Tibial artery (tissue), 4 donors: Measurements from ENCODE around the gene CTIF.

Experiments
- DNase-seq, 2 donors: peaks; one replicate each; pipeline ENCODE4 v3.0.0-alpha.2; 2019
- H3K27ac ChIP-seq, 2 donors: fragments of 200-600 bp; sonication (generic) in 1 of 2; 1 replicate in 1 of 2; 2 replicates in 1 of 2; pipeline ENCODE4 v1.5.1; 2018 to 2019; ENCODE audit warnings: mild to moderate bottlenecking in 1 of 2
- H3K27me3 ChIP-seq, 2 donors: fragments of 200-600 bp; sonication (generic) in 1 of 2; one replicate each; pipeline versions ENCODE4 v1.5.1 to v1.6.0; 2016 to 2019
- H3K36me3 ChIP-seq, 3 donors: fragments of 200-600 bp; sonication (generic) in 2 of 3; one replicate each; pipeline ENCODE4 v1.5.1; 2016 to 2019; ENCODE audit warnings: mild to moderate bottlenecking in 2 of 3
- H3K4me1 ChIP-seq, 4 donors: fragments of 200-600 bp; sonication (generic) in 2 of 4; 1 replicate in 3 of 4; 2 replicates in 1 of 4; pipeline ENCODE4 v1.5.1; 2016 to 2019
- H3K4me3 ChIP-seq, 2 donors: fragments of 200-600 bp; sonication (generic) in 1 of 2; 1 replicate in 1 of 2; 2 replicates in 1 of 2; pipeline ENCODE4 v1.5.1; 2018 to 2019; ENCODE audit warnings: mild to moderate bottlenecking in 2 of 2
- H3K9me3 ChIP-seq, 3 donors: fragments of 200-600 bp; sonication (generic) in 1 of 3; one replicate each; pipeline ENCODE4 v1.5.1; 2016 to 2019
- intact Hi-C: fragments of 100-400 bp; cut with DNase I; formaldehyde crosslinking; loops from one replicate; pipeline ENCODE4 v1.15.0; 2023; ENCODE audit warnings: low total_unique reads
- TF ChIP-seq, protein P1 (sequence below), 2 experiments: fragments of 200-600 bp in 1 of 2; fragments of 450-650 bp in 1 of 2; IDR thresholded peaks; one replicate each; pipeline ENCODE4 v1.5.1; 2017 to 2019; ENCODE audit warnings: antibody characterized with exemption in 2 of 2, mild to moderate bottlenecking in 1 of 2, moderate library complexity in 1 of 2

Gene CTIF

DNA sequence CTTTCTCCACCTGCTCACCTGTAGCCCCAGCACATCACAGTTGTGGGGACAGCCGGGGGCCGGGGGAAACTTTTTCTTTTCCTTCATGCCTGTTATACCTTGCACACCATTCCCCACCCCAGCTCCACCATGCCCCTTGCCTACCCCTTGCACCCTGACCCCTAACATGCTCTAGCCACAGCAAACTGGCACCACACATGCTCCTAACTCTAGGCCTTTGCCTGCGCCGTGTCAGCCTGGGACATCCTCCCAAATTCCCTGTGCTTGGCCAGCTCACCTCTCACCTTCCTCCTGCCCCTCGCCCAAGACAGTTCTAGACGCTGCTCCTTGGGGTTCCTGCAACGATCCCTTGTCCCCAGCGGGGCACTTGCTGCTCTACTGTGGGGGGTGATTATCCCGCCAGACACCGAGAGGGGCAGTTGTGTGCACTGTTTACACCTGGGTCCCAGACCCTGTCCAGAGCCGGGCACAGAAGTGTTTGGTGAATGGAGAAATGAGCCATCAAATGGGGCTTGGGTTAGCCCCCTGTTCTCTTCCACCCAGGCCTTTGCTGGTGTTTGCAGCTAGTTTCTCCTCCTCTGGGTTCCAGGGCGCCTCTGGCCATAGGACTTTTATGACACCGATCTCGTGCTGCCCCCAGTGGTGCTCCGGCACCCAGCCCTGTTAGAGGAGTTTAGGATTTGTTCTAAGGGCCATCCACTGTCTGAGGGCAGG is 129.8 kb downstream of the CTIF start:
- Histone ChIP-seq H3K36me3 (peaks cover 16 to 57% (median 52%) of the 10 kb centered on the region in 3 donors), H3K4me1 (peaks cover 0 to 8% (median 6%) of the 10 kb centered on the region in 4 donors), H3K27ac (no peak overlapping the region), H3K9me3 (peaks cover 0 to 8% (median 0%) of the 10 kb centered on the region in 3 donors), H3K4me3 (no peak overlapping the region), H3K27me3 (no peaks in the 10 kb centered on the region)
- TF ChIP-seq, protein P1, sequence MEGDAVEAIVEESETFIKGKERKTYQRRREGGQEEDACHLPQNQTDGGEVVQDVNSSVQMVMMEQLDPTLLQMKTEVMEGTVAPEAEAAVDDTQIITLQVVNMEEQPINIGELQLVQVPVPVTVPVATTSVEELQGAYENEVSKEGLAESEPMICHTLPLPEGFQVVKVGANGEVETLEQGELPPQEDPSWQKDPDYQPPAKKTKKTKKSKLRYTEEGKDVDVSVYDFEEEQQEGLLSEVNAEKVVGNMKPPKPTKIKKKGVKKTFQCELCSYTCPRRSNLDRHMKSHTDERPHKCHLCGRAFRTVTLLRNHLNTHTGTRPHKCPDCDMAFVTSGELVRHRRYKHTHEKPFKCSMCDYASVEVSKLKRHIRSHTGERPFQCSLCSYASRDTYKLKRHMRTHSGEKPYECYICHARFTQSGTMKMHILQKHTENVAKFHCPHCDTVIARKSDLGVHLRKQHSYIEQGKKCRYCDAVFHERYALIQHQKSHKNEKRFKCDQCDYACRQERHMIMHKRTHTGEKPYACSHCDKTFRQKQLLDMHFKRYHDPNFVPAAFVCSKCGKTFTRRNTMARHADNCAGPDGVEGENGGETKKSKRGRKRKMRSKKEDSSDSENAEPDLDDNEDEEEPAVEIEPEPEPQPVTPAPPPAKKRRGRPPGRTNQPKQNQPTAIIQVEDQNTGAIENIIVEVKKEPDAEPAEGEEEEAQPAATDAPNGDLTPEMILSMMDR (IDR thresholded peaks at IDR 0.05), result no peak
- DNase-seq, result peak in 1 of 2 donors; percentile 51
- intact Hi-C loops, result loop anchor here (10.0 kb wide), 1 partner anchor 54 kb away; no protein-coding TSS in a partner anchor

DNA sequence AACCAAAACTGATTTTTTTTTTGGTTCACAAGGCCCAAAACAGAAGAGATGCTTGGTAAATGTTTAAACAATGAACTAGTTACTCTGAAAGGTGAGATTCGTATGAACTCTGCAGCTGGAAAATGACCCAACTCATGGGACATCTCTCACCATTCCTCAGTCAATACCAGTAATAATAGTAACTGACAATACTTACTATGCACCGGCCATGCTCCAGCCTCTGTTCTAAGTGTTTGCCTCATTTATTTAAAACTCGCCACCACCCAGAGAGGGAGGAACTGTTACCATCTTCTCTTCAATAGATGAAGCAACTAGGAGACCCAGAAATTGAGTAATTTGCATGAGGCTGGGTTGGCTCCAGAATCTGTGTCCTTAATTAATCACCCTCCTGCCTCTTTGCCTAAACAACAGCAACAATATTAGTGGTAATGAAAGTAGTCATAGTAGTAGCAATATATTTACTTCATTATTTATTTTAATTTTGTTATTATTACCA is 130.4 kb downstream of the CTIF start:
- no peak for DNase-seq

DNA sequence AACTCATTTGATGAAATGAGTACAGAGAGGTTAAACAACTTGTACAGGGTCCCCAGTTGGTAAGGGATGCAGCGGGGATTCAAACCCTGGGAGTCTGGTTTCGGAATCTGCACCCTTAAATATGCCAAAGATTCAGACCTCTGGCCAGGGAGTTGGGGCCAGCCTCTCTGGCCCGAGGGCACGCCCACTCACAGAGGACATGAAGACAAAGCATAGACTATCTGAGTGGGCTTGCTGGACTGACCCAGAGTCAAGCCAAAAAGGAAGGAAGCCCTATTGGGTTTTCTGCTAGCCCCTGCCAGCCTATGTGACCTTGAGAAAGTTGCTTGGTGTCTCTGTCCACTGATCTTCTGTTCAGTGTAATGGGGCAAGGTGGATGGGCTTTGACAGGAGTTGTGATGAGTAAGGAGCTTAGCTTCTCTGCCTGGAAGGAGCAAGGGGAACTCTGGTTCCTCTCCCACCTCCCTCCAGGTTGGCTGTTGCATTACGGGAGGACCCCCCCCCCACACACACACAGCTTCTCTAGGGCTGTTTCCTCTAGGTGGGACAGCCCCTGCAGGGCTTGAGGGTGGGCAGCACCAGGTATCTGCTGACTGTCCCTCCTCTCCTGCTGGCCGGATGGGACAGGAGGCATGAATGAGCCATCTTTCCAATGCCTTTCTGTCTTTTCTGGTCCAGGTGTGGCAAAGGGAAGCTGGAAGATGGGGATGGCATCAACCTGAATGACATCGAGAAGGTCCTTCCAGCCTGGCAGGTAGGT is 131.3 kb downstream of the CTIF start:
- H3K9me3 ChIP-seq, result peaks cover 0 to 8% (median 0%) of the 10 kb centered on the region in 3 donors
- peaks cover 16 to 54% (median 50%) of the 10 kb centered on the region in 3 donors for H3K36me3 ChIP-seq
- peaks cover 0 to 3% (median under 1%) of the 10 kb centered on the region in 4 donors for H3K4me1 ChIP-seq
- no peak for DNase-seq
- no peak overlapping the region for H3K4me3 ChIP-seq
- intact Hi-C loops, result loop anchor here (5.0 to 10.0 kb wide), 5 partner anchors 55 to 1127 kb away; no protein-coding TSS in a partner anchor
- TF ChIP-seq, protein P1 (IDR thresholded peaks at IDR 0.05), result no peak
- H3K27ac ChIP-seq, result no peak overlapping the region
- no peaks in the 10 kb centered on the region for H3K27me3 ChIP-seq

More for the DNA sequence above, 130.4 kb downstream of the CTIF start:
- H3K27ac ChIP-seq, result no peak overlapping the region
- H3K4me3 ChIP-seq, result no peak overlapping the region
- intact Hi-C loops, result loop anchor here (10.0 kb wide), 1 partner anchor 54 kb away; no protein-coding TSS in a partner anchor
- H3K9me3 ChIP-seq, result peaks cover 0 to 8% (median 0%) of the 10 kb centered on the region in 3 donors
- H3K36me3 ChIP-seq, result peaks cover 16 to 57% (median 52%) of the 10 kb centered on the region in 3 donors
- H3K27me3 ChIP-seq, result no peaks in the 10 kb centered on the region
- H3K4me1 ChIP-seq, result peaks cover 0 to 3% (median 1%) of the 10 kb centered on the region in 4 donors
- TF ChIP-seq, protein P1 (IDR thresholded peaks at IDR 0.05), result no peak

DNA sequence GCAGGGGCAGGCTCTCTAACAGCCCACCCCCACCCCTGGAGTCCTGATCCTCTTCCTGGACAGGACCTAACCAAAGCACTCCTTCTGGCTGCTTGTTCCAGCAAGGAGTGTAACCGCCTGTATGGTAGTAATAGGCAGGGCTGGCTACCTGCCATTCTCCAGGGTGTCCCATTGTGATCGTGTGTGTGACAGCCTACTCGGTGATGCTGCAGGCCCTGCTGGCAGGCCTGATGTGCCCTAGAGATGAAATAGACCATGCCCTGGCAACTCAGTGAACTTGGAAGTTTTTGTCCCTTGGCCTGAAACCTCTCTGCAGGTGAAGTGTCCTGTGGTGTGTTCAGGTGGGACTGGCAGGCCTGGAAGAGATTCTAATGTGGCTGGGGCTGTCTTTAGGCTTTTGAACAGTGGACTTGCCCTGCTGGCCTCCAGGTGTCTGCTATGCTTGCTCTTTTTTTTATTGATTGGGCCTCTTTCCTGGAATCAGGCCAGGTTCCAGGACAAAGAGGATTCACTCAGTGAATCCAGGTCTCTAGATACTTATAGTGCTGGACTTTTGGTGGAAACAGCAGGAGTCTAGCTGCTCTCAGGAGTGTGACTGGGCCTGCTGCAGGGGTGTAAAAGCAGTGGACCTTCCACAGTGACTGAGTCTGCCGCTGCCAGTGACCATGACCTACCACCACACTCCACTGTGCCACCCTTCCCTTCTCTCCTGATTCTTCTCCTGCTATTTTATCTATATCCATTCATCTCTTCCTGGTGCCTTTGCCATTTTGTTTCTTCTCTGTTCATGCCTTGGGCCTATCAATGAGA is 132.1 kb downstream of the CTIF start:
- Histone ChIP-seq H3K9me3 (peaks cover 0 to 8% (median 0%) of the 10 kb centered on the region in 3 donors), H3K27me3 (no peaks in the 10 kb centered on the region), H3K4me1 (peaks cover 0 to 11% (median 6%) of the 10 kb centered on the region in 4 donors), H3K27ac (no peak overlapping the region), H3K36me3 (peaks cover 16 to 46% (median 42%) of the 10 kb centered on the region in 3 donors), H3K4me3 (no peak overlapping the region)
- intact Hi-C loops, result loop anchor here (5.0 to 10.0 kb wide), 4 partner anchors 274 to 1126 kb away; no protein-coding TSS in a partner anchor
- TF ChIP-seq, protein P1 (IDR thresholded peaks at IDR 0.05), result no peak
- peak in 1 of 2 donors; percentile 42 for DNase-seq

DNA sequence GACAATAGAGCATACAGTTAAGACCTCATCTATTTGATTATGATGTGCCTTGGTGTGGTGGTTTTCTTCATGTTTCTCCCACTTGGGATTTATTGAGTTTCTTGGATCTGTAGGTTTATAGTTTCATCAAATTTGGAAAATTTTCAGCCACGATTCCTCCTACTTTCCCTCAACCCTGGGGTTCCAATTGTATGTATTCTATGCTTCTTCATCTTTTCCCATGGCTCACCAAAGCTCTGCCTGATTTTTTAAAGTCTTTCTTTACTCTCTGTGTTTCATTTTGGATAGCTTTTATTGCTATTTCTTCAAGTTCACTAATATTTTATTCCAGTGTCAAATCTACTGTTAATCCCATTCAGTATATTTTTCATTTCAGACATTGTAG is 132.7 kb downstream of the CTIF start:
- Histone ChIP-seq H3K4me3 (no peak overlapping the region), H3K27me3 (no peaks in the 10 kb centered on the region), H3K36me3 (peaks cover 16 to 40% (median 36%) of the 10 kb centered on the region in 3 donors), H3K9me3 (peaks cover 0 to 8% (median 0%) of the 10 kb centered on the region in 3 donors), H3K27ac (no peak overlapping the region), H3K4me1 (peaks cover 0 to 17% (median 12%) of the 10 kb centered on the region in 4 donors)
- intact Hi-C loops, result loop anchor here (5.0 to 10.0 kb wide), 4 partner anchors 273 to 1126 kb away; no protein-coding TSS in a partner anchor
- no peak for DNase-seq
- TF ChIP-seq, protein P1 (IDR thresholded peaks at IDR 0.05), result no peak
